Epidermal melanocyte (primary cell): ENCODE measurements around the gene HOXD9.

ENCODE experiments used
- DNase-seq: peaks from one replicate; pipeline ENCODE4 v3.0.0; 2011; ENCODE audit warnings: low spot score; ENCODE audit not compliant: insufficient read length

HOXD9 gene

GRCh38 chr2:176122683-176123410 is at the start of gene HOXD9:
Gene HOXD9 (plus strand): TSS chr2:176122719. CDS start chr2:176122769, 50 bp downstream.
- peak; percentile 79 for DNase-seq

DNA sequence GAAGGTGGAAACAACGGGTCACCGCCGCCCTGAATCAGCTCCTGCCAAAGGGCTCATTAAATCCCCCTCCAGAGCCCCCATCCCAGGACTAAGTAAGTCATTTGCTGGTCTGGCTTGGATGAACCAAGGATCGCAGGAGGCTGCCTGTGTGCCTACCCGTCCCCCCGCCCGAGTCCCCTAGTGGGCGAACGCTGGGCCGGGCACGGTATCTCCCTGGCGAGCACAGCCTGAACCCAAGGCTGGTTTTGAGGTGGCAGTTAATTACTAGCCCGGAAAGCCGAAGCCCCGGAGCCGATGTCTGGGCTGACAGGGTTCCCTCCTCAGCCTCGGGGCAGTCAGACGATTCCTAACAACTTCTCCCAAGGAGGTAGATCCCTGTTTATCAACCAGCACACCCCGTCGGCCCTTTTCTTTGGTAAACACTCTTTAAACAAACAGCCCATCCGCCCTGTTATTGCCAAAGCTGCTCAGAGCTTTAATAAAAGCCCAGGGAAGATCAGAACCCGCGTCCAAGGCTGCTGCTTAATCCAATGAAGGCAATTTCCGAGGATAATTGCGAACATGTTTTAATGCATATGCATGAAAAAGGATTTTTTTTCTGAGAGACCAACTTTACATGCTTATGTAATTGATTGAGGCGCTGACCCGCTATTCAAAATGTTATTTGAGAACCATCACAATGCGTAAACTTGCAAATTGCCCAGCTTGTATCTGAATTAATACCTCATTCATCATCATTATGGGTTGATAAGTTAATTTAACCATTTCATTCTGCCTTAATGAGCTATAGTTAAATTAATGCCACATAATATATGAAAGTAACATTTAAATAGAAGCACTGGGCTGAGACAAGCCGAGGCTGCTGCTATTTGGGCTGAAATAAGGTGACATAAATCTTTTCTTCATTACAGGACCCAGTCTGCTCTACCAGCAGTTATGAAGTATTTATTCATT is 49.3 kb upstream of the HOXD9 start:
- DNase-seq, result no peak

- DNase-seq, result no peak
Measured at GRCh38 chr2:176074919-176075425, 47.5 kb upstream of the HOXD9 start.

DNA sequence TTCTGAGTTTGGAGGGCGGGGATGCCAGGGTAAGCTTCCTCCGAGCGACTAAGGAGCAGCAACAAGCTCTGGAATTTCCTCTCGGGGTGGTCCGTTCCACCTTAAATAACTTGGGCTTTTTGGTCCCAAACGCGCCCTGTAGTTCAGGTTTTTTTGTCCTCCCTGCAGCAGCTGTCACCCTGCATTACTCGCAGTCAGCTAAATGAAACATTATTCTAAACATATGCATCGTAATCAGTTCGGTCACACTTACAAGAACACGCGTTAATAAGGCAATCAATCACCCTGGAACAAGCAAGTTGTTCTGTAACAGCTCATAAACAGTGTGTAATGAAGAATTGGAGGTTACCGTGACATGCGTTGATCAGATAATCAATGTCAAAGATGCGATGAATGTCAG is 47.0 kb upstream of the HOXD9 start:
- no peak for DNase-seq

GRCh38 chr2:176076063-176076462 is 46.5 kb upstream of the HOXD9 start:
- DNase-seq, result no peak

DNA sequence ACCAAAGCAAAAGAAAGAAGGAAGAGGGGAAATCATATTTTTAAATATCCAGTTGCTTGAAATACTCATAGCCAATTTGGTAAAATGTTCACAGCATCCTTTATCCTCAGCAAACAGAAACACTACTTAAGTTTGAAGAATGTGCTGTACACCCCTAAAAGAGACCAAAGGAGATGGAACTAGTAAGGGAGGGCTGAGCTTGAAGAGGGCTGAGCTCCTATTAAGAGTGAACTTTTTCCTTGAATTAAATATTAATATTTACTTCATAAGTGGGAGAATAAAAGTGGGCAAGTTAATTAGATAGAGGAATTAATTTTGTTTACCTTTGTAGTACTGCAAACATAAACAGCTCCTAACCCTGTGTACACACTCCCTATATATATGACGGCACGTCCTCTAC is 45.7 kb upstream of the HOXD9 start:
- DNase-seq, result no peak

- no peak for DNase-seq
Measured at GRCh38 chr2:176078541-176079284, 43.8 kb upstream of the HOXD9 start.

- no peak for DNase-seq
Measured at GRCh38 chr2:176079285-176079830, 43.2 kb upstream of the HOXD9 start.

DNA sequence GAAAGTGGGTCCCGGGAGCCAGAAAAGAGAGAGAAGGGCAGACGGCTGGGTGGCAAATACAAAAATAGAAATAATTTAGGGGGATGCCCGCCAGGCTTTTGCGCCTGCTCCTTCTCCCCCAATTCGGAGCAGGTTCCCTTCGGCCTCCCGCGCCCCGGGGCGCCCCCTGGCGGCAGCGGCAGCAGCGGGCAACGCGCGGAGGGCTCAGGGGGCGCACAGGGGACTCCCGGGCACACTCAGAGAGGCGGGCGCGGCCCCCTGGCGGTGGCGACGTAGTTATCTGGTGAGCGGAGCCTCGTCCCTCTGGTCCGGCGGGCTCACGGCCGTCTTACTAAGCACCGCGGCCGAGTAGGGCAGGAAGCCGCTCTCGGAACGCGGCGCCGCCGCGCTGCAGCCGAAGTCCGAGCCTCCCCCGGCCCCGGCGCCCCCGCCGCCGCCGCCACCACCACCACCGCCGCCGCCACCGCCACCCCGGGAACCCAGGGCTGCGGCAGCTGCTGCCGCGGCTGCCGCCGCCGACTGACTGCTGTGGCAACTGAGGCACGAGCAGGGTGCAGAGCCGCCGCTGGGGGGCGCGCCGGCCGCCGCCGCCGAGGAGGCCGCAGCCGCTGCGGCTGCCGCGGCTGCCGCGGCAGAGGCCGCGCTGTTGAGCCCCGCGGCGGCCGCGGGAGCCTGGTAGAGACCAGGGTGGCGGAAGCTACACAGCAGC is 42.5 kb upstream of the HOXD9 start:
- no peak for DNase-seq

GRCh38 chr2:176080540-176081375 is 41.8 kb upstream of the HOXD9 start:
- DNase-seq, result no peak

DNA sequence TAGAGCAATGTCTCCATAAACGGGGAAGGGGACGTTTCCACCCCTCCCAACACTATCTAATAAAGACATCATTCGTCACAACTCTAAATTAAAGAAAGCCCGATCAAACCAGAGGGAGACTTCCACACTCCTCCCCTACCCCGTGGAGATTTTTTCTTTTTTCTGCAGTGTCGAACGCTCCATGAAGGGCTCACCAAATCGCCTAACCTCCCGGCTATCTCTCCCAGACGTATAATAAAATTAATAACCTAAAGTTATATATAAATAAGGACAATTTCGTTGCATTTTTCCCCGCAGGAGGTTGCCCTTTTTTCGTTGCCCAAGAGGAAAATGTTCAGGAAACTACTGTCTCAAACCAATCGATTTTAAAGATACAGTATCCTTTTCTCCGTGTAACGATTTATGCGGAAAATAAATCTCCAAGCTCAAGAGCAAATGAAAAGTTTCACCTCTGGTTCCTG is 41.1 kb upstream of the HOXD9 start:
- no peak for DNase-seq

DNA sequence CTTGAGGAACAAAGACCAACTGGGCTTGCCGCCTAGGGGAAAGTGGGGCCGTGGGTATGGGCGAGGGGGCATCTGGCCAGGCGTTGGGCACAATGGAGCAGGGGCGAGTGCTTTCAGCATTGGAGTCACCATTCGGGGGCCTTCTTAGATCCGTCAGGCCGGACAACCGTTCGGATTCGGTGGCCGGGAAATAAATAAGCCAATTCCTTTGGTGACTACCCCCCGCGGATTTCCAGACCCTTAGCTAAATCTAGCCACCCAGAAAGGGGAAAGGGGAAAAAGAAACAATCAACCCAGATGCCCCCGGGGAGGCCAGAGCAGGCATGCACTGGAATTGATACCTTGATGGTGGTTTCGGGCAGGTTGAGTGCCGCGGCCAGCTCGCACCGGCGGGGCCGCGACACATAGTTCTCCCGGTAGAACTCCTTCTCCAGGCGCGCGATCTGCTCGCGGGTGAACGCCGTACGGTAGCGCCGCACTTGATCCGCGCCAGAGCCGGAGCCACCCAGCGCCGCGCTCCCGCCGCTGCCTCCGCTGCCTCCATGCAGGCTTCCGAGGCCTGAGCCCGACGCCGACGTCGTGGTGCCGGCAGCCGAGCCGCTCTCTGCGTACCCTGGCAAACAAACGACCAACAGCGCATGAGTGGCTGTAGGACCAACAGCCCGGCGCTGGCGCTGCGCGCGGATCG is 40.5 kb upstream of the HOXD9 start:
- DNase-seq, result no peak

- no peak for DNase-seq
Measured at GRCh38 chr2:176082525-176082823, 40.0 kb upstream of the HOXD9 start.

- no peak for DNase-seq
Measured at GRCh38 chr2:176082824-176083751, 39.4 kb upstream of the HOXD9 start.

DNA sequence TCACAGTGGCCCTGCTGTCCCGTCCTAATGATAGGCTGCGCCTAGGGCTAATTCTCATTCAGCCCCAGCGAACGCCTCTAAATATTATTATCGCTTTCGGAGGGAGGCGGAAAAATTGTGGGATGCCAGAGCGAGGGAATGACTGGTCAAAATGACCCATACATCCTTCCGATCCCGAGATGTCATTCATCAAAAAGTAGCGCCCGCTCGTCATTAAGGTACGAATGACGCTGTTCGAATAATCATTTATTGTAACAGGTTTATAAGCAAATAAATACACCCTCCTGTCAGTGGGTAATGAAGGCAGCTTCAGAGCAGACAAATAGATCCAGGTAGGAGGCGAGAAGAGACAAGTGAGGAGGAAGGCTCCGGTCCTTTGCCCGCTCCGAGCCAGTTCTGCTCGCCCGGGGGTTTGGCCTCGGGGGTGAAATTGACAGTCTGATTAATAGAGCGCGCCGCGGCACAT is 38.7 kb upstream of the HOXD9 start, which contains the start of gene EVX2:
TSS of gene EVX2 (minus strand) at position 167 of the 466 bp plus-strand sequence. CDS start 186 bp downstream, outside the sequence.
- DNase-seq, result no peak

- no peak for DNase-seq
Measured at GRCh38 chr2:176084611-176085119, 37.9 kb upstream of the HOXD9 start.

- no peak for DNase-seq
Measured at GRCh38 chr2:176085120-176085788, 37.3 kb upstream of the HOXD9 start.
